RPMI7951 (cell line): ENCODE data around the gene NT5DC3. TPM values are rescaled to one million over a fixed set of nuclear protein-coding genes. Genes with fewer than 3 reads are reported as not detected.
A peak's percentile ranks its signal among the peaks of the same experiment; 100 is the strongest.

ENCODE experiments used
- DNase-seq: peaks from one replicate; pipeline ENCODE4 v3.0.0-alpha.2; 2012; ENCODE audit warnings: low read depth
- total RNA-seq: library from RNA; depleted of rRNA; stranded (reverse); fragments of >200 nt; shearing (Covaris generic); gene quantifications from 2 replicates; pipeline ENCODE4 v1.2.3, GENCODE V29; 2014; rRNA removed

The NT5DC3 gene
- 2.5 and 4.1 TPM in 2 replicates for total RNA-seq

- DNase-seq, result peak; percentile 79
These were observed at the start of gene NT5DC3 for GRCh38 chr12:103840876-103841689. Gene NT5DC3 (minus strand): TSS chr12:103841234. CDS start chr12:103841156, 78 bp downstream.

- DNase-seq, result no peak
These were observed 46.7 kb upstream of the NT5DC3 start for GRCh38 chr12:103887738-103888137.

- no peak for DNase-seq
These were observed 45.3 kb upstream of the NT5DC3 start for GRCh38 chr12:103886195-103886797.

GRCh38 chr12:103884316-103884715 lies 43.3 kb upstream of the NT5DC3 start:
- peak; percentile 37 for DNase-seq

GRCh38 chr12:103883908-103884307 lies 42.9 kb upstream of the NT5DC3 start:
- no peak for DNase-seq

- no peak for DNase-seq
These were observed 42.0 kb upstream of the NT5DC3 start for GRCh38 chr12:103882861-103883596.

GRCh38 chr12:103881261-103881660 lies 40.2 kb upstream of the NT5DC3 start:
- DNase-seq, result no peak

GRCh38 chr12:103880299-103881142 lies 39.5 kb upstream of the NT5DC3 start:
- DNase-seq, result no peak

- no peak for DNase-seq
These were observed 38.8 kb upstream of the NT5DC3 start for GRCh38 chr12:103879878-103880277.

- no peak for DNase-seq
These were observed 38.1 kb upstream of the NT5DC3 start for GRCh38 chr12:103879048-103879692.

GRCh38 chr12:103877934-103878510 lies 37.0 kb upstream of the NT5DC3 start:
- DNase-seq, result peak; percentile 68

- DNase-seq, result no peak
These were observed 36.3 kb upstream of the NT5DC3 start for GRCh38 chr12:103877288-103877687.

- no peak for DNase-seq
These were observed 34.6 kb upstream of the NT5DC3 start for GRCh38 chr12:103875666-103876065.

- DNase-seq, result no peak
These were observed 27.2 kb upstream of the NT5DC3 start for GRCh38 chr12:103868215-103868614.

GRCh38 chr12:103865151-103865730 lies 24.2 kb upstream of the NT5DC3 start:
- no peak for DNase-seq

- no peak for DNase-seq
These were observed 23.7 kb upstream of the NT5DC3 start for GRCh38 chr12:103864710-103865109.

- peak; percentile 94 for DNase-seq
These were observed 18.0 kb upstream of the NT5DC3 start for GRCh38 chr12:103858953-103859601.

GRCh38 chr12:103858335-103858734 lies 17.3 kb upstream of the NT5DC3 start:
- no peak for DNase-seq

GRCh38 chr12:103857164-103857563 lies 16.1 kb upstream of the NT5DC3 start:
- DNase-seq, result no peak
